TTC549 (cell line): ENCODE measurements around the gene RIMBP2.

Experiments used
- FAIRE-seq: peaks from 2 replicates; lab custom pipeline; 2012; peaks lifted over from hg19 to GRCh38; lab: Jason Lieb, UNC

Gene RIMBP2

DNA sequence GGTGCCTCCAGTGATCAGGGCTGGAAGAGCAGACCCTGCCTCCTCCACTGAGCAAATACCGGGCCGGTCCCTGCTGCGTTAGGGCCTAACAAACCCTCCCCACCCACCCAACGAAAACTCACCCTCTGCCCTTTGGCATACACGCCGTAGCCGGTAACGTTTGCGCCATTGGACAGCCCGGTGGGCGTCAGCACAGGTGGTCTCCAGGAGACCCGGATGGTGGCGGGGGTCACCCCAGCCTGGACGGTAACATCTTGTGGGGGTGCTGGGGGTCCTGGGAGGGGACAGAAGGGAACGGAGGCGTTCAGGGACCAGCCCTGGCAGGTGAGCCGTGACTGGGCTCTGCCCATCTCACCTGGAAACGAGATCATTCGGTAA lies 277.9 kb downstream of the RIMBP2 start:
- FAIRE-seq = no peak

DNA sequence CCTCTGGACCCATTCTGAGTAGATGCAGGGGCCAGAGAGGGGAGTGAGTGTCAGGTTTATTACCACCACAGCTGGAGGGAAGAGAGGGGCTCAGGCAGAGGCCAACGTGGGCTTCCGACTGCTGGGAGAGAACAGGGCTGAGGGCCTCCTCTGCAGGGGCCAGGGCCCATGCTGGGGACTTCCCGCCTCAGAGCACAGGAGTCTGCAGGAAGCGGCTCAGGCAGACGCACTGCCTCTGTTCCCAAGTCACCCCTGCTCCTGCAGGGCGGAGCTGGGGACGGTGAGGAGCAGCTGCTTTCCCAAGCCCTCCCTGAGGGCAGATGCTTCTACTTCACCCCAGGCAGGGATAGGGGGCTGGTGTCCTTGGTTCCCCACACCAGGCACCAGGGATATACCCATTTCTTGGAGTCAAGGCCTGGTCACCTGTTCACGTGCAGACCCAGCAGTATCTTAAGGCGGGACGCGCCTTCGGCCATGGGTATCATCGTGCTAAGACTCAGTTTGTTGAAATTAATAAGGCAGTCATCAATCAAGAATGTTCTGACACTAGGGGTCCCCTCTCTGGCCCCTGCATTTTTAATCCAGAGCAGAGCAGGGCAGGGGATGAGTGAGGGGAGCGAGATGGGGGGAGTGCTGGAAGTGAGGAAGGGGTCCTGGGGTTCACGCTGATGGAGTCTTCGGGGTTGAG lies 278.4 kb downstream of the RIMBP2 start:
- FAIRE-seq = no peak

DNA sequence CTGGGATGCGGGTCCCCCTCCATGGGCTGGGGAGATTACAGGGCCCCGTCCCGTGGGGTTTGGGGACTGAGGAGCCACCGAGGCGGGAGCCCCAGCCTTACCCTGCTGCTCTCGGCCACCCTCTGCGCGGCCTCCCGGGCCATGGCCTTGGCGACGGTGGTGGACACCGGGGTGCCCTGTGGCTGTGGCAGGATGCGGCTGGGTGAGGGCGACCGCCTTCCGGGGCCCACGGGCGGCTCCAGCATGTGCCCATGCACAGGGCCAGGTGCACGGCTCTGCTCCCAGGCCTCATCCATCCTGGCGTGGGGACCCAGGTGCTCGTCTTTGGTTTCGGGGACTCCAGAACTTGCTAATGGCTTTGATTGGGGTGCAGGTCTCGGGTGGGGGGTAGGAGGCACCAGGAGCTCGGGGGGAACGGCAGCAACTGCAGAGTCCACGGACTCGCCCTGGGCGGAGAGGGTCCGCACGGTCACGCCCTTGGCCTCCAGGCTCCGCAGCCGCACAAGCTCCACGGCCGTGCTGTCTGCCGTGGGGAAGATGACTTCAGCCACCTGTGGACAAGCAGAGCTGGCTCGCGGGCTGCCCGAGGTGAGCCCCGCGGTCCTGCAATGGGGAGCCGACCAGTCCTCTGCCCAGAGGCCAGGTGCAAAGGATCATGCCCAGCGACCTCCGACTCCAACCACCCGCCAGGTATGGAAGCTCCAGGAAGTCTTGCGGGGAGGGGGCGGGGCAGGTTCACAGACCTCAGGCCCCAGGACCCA lies 279.2 kb downstream of the RIMBP2 start:
- FAIRE-seq = no peak

DNA sequence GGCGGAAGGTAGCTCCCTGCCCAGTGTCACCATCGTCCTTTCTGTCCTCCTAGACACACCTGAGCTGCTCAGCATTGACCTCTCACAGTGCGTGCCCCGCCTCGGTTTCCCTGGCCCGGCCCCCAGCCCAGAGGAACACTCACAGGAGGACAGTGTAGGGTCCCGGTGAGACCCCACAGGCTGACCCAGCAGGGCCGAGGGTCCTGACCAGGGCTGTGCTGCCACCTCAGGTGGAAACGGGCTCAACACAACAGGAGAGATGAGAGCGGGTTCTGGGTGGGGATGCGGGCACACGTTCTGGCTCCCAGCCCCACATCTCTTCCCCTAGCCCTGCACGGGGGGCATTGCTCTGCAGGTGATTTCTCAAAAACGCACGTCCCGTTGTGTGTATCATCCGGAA lies 280.3 kb downstream of the RIMBP2 start:
- FAIRE-seq = no peak

DNA sequence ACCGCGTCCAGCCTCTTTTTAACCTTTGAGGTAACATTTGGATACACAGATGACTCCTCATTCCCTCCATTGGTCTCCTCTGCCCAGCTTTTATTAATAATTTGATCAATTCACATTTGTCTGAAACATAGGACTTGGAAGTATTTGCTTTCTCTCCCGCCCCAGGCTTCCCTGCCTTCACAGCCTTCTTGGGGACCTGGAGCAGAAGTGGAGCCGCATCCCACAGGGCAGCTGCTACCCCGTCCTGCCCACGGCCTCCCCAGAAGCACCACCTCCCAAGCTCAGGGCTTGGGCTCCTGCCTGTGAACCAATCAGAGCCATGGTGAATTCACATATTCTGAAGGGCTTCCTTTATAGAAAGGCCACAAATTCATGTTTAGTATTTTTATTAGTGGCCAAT lies 280.8 kb downstream of the RIMBP2 start:
- FAIRE-seq = no peak

DNA sequence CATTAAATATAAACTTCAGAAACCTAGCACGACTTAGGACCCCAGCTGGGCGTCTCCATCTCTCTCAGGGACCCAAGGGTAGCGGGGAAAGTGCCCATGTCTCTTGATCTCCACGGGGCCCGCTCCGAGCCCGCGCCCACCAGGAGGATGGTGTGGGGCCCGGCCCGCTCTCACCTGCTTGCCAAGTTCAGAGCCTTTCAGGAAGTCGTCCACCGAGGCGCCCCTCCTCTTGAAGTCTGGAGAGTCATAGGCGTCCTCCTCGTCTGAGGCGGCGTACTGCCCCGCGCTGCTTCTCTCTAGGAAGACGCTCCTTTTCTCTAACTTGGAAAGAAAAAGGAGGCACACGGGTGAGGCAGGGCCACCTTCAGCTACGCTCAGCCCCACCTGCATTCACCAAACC lies 281.5 kb downstream of the RIMBP2 start:
- no peak for FAIRE-seq

DNA sequence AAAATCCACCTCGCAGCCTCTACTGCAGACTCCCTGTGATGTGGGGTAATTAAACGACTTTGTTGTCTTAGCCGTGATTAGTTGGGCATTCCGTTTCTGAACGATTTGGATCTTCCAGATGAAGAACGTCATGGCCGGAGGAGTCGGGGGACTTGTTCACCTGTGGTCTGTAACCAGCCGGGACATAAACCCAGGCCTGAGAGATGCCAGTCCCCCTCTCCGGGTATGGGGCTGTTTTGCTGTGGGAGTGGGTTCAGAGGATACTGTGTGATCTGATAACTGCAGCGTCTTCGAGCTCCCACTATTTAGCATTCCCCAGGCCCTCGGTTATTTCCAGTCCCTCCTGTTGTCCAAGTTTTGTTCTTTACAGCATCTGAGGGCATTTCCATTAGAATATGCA lies 282.3 kb downstream of the RIMBP2 start:
- FAIRE-seq = no peak

DNA sequence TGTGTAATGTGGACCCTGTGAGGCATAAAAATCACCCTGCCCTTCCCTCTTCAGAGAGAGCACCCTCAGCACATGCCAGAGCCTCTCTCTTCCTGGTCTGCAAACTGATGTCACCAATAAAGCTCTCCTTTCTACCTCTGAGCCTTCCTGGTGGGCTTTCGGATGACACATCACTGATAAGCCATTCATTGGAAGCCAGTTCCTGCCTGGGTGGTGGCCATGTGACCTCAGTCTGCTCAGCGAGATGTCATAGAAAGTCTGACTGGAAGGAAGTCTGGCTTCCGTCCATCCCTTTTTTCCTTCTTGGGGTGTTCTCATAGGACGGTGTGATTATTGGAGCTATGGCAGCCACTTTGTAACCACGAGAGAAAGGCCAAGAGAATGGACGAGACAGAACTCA lies 282.7 kb downstream of the RIMBP2 start:
- FAIRE-seq = no peak

DNA sequence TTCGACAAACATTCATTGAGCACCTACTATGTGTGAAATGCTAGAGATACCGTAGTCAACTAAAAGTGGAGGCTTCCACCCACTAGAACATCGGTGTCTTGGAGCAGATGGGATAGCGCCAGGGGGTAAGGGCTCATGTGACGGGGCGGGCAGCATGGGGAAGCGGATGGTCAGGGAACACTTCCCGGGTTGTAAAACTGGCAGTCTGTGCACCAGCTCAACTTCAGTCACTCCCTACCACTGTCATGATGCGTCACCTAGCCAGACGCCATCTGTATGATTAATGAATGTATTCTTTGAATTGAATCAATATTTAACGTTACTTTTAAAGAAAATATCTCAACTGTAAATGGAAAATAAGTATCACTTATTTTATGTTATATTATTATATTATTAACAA lies 284.9 kb downstream of the RIMBP2 start:
- FAIRE-seq = no peak

DNA sequence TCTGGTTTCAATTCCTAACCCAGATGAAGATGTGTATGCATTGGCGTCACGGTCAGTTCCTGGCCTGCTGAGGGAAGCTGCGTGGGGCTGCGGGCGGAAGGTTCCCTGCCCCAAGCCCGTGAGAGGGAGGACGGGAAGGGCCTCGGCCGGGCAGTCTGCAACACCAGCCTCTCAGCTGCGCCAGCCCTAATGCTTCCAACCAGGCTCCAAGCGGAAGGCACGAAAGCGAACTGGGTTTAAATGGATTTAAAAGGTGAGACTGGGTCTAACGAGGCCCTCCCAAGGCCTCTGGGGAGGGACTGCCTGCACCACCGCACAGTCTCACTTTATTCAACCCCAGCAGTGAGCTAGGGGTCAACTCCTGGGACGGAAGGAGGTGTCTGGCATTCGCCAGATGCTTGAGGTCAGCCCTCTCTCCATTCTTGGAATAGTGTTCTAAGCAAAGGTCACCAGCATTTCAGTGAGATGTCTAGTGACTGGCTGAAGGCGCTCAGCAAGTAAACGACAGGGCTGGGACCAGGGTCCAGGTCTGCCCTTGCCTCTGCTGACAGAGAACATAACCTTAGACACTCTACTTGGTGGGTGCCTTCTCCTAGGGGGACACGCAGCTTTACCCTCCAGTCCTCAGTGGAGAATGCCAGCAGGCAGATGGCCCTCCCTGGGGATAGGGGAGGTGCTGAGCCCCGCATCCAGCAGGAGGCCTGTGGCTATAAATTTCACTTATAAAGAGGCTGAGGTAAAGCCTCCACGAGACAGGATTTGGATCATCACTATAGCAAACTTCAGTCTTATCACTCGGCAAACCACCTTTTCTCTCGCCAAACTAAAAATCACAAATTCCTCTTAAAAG lies 286.2 kb downstream of the RIMBP2 start:
- FAIRE-seq = no peak

DNA sequence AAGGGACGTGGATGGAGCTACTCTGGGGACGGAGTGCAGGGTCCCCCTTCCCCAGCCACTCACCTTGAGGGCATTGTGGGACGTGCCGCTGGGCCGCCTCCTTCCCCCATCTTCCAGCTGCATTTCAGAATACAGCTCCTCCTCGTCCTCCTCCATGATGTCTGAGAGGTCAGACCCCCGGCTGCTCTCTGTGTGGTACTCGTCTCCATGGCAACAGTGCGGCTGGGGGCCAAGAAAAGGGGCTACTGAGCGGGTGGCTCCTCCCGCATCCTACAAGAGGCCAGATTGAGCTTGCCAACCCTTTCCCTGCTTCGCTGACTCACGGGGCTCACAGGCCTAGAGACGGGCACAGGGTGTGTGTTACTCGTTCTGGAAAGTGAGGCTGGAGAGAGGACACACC lies 288.0 kb downstream of the RIMBP2 start:
- FAIRE-seq = no peak

DNA sequence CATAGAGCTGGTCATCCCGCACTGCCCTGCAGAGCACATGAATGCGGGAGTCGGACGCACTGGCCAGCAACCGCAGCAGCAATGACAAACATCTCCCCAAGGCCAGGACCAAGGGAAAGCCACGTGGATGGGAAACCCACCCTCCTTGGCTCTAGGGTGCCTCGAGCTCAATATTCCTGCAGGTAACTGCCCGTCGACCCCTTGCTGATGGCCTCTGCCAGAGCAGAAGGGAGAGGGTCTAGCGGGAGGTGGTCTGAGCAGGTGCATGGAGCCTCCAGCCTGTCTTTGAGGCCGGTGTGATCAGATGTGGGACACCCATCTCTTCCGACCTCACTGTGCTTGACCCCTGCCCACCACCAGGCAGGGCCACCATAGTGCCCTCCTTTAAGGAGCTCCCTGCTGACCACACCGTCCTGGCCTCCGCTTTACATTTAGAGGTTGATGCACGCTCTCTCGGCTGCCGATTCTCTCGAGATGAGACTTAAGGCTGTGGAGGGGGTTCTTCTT lies 288.7 kb downstream of the RIMBP2 start:
- no peak for FAIRE-seq

DNA sequence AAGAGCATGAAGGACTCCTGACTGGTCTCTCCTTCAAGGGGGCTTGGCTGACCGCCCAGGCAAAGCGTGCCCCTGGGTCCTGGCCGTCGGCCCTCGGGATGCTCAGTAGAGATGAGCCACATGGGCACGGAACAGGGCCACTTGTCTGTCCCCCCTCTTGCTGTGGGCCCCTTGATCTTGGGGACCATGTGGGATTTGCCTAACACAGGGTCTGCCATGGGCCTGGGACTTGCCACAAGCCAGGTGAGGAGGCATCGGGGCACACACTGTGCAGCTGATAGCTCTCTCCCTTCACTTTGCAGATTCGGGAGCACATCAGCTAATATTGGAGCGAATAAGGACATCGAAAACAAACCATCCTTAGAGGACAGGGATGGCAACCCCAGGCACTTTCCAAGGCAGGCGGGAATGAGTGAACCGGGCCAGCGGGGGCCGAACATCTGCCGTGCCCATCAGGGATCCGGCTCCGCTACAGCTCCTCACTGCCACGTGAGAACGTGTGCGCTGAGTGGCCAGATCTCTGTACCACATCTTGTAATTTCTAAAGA lies 290.3 kb downstream of the RIMBP2 start:
- FAIRE-seq = no peak

DNA sequence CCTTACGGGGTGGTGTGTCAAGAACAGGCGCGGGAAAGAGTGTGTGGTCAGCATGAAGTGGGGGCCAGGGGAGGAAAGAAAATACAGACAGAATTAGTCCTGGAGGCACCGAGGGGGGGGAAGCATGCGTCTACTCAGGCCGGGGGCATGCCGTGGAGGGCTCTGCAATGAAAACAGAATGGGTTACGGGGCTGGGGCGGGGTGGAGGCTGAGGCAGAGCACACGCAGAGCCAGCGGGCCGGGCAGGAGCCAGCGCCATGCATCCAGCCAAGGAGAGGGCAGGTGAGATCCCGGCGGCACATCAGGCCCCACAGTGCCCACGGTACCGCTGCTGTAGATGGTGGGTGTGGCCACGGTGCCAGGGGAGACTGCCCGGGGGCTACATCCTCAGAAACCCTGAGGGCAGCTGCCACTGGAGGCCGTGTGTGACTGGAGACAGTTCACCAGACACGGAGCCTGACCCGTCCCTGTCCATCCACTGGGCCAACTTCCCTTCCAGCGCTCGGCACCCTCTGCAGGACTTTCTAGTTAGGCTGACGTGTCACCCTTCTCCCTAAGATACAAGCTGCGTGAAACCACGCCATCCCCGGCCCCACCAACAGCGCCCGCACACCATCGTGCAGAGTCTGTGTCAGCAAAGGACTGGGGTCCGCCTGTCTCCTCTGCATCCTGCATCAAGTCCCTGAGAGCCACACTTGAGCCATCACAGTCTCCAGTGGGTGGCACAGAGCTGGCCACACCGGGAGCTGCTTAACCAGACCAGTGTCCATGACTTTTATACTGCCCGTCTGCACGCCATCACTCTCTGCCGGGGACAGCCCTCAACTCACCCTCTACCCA lies 291.0 kb downstream of the RIMBP2 start:
- FAIRE-seq = no peak

DNA sequence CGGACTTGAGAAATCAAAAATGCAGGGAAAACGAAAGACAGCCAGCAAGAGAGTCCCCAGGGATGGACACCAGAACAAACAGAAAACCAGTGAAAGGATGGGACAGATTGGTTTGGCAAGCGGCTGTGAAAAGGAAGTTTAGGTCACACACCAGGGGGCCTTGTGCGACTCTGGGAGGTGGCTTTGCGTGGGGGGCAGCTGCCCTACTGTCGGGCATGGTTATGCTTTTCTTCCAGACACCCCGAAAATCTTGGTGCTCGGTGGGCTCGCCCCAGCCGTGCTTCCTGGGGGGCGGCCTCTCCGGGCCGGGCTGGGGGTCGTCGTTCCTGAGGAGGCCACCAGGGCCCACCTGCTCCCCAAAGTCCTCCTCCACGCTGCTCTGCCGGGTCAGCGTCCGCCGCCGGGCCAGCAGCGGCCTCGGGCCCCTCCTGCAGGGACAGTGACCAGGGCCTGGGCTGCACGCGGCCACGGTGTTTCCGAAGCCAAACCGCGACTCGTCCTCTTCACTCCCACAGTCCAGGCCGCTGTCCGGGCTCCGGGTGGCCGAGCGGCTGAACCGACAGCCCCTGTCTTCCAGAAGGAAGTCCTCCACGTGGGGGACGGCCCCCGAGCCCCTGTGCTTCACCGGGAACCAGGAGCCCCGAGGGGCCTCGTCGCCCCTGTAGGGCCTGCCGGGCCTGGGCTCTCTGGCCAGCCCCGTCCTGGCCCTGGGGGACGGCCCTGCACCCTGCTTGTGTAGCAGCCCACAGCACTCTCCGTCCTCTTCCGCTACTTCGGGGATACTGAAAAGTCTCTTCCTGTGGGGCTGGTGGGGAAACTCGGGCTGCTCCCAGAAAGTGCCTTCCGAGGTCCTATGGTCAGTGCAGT lies 291.9 kb downstream of the RIMBP2 start:
- FAIRE-seq = no peak

DNA sequence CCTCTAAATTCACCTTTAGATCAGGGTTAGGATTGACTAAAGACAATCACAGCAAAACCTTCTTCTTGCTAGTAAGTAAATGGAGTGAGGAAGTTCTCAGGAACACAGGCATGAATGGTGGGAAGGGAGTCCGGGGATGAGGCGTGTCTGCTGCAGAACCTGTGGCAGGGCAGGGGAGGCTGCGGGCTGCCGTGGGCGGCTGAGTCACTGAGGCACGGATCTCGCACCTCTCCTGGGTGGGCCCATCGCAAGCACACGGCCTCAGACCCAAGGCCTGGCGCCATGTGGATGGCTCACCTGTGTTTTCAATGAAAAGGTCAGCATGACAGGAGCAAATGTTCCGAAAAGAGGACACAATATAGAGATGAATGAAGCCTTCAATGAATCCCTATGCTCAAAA lies 293.0 kb downstream of the RIMBP2 start:
- no peak for FAIRE-seq

DNA sequence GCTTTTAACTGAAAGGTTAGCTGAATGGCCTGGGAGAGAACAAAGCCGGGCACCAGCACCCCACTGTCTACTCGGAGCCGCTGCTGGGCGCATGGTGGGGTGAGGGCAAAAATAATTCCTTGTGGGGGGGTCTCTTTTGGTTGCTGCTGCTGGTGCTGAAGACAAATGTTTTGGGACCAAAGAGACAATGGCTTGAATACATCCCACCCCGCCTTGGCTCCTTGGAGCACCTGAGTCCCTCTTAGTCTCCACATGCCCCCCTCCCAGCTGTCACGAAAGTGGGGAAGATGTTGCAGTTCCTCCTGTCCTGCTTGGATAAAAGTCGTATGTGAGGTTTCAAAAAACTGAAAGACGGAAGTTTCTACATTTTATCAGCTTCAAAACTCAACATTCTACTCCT lies 293.4 kb downstream of the RIMBP2 start:
- no peak for FAIRE-seq

DNA sequence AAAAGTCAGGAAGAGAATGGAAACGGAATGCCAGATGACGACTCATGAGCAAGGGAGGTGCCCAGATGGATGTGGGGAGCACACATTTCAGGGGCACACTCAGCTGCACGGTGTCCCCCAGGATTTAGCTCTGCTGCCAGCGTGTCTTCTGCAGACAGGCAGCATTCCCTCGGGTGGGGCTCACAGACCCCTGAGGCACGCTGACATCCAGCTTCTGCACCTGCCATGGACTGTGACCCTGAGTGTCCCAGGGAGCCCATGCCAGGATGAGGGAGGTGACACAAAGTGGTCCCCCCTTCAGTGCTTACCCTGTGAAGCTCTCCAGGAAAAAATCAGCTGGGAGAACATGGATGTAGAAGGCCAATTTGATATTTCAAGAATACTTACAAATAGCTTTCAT lies 294.2 kb downstream of the RIMBP2 start:
- FAIRE-seq = no peak

DNA sequence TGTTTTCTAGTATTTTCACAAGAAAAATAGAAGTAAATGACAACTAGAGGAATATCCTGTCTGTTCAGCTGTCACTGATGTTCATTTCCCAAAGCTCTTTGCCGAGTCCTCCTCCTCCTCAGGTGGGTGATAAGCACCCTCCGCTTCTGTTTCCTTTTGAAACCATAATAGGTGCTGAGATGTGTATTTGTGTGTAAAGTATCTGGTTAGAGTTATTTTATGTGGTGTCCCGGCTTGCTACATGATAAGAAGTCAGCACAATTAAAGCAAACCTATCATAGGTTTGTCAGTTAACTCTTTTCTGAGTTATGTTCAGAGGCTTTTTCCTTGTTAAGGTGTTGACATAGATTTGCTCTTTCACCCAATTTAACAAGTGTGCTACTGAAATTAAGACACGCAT lies 296.0 kb downstream of the RIMBP2 start:
- no peak for FAIRE-seq

DNA sequence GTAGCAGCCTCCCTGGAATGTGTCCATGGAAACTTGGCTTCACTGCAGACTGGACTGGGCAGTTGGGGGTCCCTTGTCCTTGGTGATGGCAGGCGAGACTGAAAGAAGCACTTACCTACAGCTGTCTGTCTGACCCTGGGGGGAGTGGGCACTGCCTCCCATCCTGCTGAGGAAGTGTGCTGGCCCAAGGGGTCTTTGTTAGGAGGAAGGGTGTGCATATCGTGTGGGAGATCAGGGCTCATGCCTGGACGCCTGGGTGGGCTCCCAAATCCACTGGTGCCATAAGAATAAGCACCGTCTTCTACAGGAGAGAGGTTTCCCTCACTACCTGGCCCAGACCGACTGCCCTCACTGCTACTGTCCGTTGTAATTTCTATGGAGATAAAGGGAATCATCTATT lies 297.0 kb downstream of the RIMBP2 start:
- no peak for FAIRE-seq

DNA sequence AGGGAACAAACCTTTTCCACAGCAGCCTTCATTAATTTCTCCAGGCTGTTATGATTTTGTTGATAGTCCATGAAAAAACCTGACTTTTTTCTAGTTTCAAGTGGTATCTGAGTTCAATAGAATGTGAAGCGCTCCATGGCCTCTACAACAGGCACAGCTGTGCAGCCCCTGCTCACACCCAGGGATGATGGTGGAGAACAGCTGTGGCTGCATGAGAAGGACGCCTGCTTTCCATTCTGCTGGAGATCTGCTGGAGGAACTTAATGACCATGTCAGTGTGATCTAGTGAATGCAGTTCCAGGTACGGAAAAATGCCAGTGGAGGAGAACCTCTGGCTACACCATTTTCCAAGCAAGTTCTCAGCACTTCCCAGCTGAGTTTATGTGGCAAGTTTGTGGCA lies 297.8 kb downstream of the RIMBP2 start:
- FAIRE-seq = no peak
